GM18511 (cell line): ENCODE results near the gene AFF2.
"Not testable (repeated sequence)": the region's sequence is repeated elsewhere in the genome, so short reads cannot be mapped to it uniquely, and the experiment has no call there.

Source experiments
- ATAC-seq: cut with Tn5 transposase; IDR thresholded peaks from one replicate; pipeline ENCODE4 v1.9.1; 2021; ENCODE audit warnings: mild to moderate bottlenecking, moderate library complexity; ENCODE audit not compliant: unreplicated experiment

Gene AFF2

DNA sequence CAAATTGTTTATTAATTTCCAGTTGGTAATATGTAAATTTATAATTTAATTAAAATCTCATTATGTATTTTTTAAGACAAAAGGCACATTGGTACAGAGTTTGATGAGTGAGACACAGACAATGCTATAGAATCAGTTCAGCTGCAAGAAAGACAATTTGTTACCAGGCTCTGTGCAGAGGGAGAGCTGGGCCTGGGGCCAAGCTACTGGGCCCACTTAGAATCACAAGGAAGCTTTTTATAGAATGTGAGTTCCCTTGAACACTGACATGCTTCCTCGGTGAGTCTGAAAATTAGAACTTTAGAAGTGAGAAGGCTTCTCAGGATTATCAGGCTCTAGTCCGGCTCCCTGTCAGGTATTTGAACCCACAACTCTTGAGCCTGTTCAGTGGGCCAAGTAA is 129.0 kb downstream of the AFF2 start:
- no peak for ATAC-seq

DNA sequence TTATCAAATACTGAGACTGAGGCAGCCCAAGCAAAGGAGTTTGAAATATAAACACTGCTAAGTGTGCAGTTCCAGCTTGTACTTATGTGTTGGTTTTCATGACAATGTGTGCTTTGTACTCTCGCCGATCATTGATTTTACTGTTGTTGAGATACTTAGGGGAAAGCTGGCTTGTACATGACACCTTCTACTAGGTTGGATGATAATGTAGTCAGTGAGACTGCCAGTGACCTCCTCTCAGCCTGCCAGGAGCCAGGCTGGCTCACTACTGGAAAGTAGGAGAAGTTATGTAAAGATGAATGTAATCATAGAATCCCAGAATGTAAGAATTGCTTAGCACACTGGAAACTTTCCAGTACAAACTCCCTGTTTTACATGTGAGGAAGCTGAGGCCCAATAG is 132.0 kb downstream of the AFF2 start:
- no peak for ATAC-seq

DNA sequence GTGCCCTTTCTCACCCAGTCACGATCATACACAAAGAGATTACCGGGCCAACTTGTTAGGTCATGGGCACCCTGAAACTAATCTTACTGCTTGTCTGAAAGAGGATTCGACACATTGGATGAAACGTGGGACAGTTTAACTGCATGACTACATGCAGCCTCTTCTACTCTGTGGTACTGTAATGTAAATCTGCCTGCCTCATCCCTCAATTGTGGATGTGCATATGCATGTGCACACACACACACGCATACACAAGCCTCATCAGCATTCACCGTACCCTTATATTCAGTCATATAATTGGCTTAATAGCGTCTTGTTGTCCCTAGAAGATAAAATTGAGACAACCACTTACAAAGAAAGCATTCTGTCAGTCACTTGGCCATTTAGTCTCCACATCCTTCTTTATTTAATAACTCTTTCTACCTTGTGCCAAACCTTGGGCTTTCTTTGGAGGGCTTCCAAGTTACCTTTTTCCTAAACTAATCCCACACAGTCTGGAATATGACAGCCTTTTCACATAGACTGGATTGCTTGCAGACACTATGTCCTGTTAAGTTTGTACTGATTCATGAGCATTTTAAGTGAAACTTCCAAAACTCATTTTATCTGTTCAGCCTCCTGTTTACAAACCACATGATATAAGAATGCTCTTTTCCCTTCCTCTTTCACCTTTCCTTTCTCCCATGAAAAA is 132.9 kb downstream of the AFF2 start:
- no peak for ATAC-seq

- no peak for ATAC-seq
Measured at GRCh38 chrX:148634591-148634990, 134.2 kb downstream of the AFF2 start.

- no peak for ATAC-seq
Measured at GRCh38 chrX:148643460-148643859, 143.0 kb downstream of the AFF2 start.

DNA sequence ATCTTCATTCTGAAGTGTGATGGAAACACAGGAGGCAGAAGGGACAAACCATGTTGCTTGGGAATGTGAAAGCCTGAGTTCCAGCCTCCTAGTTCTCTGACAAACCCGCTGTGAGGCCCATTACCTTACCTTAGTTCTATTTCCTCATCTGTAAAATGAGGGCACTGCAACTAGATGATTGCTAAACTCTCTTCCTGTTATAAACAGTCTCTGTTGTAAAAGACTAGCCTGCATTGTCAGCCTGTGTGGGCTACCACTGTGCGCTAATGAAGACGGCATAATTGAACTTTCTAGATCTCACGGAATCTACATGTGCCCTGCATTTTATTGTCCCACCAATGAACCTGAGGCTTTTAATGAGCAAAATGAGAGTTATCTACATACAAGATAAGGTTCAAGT is 147.2 kb downstream of the AFF2 start:
- ATAC-seq, result no peak

GRCh38 chrX:148649145-148649795 is 148.9 kb downstream of the AFF2 start:
- no peak for ATAC-seq

DNA sequence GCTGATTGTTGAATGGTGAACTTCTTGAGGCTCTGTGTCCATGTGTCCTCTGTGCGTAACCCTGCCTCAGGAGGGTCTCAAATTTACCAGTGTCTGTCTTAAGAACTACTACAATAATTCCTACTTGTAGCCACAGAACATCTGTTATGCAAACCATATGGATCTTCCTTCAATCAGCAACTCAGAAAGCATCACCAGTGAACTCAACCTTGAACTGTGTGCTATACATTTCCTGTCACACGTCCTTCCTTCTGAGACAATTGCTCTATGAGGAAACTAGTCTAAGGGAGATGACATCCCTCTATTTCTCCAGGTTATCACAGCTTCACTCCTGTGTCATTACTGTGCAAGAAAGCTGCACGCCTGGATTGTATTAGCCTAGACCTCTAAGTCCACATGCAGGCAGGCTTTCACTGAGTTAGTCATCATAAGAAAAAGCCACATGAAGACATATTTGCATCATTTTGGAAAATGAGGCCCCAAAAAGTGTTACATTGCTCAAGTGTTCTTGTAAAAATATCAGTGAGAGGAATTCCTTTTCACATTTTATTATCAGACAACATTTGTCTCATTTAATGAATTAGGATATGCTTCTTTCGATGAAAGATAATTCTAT is 157.8 kb downstream of the AFF2 start:
- no peak for ATAC-seq

GRCh38 chrX:148659481-148659880 is 159.1 kb downstream of the AFF2 start:
- ATAC-seq, result no peak

GRCh38 chrX:148661035-148661434 is 160.6 kb downstream of the AFF2 start:
- no peak for ATAC-seq

- no peak for ATAC-seq
Measured at GRCh38 chrX:148662014-148662413, 161.6 kb downstream of the AFF2 start.

DNA sequence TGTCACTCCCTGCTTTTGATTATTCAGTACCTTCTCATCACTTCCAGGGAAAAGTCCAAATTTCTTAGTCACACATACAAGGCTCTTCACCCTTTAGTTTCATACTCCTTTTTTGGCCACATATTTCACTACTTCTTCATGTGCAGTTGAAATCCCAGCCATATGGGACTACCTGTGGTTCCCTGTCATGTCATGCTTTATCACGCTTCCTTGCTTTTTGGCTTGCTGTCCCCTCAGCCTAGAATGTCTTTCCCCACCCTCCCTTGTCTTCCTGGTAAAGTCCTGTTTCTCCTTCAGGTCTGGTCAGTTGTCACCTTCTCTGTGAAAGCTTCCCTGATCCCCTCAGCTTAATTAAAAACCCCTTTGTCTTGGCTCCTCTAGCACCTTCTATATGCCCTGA is 163.8 kb downstream of the AFF2 start:
- no peak for ATAC-seq

DNA sequence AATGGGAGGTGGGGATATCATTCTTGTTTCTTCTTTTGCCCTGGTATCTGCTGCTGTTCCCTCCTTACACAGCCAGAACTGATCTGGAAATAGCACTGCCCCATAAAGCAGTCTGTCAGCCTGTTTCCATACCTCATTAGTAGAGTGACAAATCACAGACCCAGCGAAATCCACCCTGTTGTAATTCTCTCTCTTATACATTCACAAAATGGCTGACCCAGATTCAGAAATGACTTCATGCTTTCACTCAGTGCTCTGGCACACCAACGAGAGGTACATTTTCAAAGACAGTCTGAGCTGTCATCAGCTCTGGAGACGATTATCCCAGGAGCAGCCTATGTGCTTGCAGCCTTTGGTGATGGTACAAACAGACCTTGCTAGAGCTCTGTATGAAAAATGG is 164.6 kb downstream of the AFF2 start:
- no peak for ATAC-seq

- ATAC-seq, result not testable (repeated sequence)
Measured at GRCh38 chrX:148669175-148669574, 168.8 kb downstream of the AFF2 start.

GRCh38 chrX:148670277-148670676 is 169.9 kb downstream of the AFF2 start:
- ATAC-seq, result peak; percentile 70

DNA sequence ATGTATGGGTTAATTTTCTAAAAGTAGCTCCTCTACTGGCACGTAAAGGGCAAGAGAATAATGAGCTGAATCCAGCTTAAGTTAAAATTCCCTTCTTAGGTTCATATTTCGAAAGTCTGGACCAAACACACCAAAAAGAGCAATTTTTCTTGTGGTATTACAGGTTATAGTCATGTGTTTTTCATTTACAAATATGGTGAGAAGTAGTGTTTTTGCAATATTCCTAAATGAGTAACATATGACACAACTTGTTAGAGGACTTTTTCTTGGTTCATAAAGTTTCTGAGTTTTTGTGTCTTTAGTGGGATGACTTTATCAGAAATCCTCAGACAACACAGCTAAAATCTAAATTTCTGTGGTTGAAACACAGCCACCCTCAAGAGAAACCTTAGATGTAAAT is 172.1 kb downstream of the AFF2 start:
- ATAC-seq, result no peak

DNA sequence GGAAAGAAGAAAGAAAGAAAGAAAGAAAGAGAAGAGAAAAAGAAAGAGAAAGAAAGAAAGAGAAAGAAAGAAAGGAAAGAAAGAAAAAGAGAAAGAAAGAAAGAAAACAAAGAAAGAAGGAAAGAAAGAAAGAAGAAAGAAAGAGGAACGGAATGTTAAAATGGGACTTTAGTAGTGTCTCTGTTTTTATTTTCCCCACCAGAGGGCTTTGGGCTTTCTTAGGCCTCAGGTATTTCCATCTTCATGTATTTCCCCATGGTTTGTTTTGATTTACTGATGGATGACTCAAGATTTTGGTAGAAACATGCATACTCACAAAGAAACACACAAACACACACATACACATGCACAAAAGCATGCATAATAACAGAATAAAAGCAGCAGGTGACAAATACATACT is 181.2 kb downstream of the AFF2 start:
- ATAC-seq, result no peak

DNA sequence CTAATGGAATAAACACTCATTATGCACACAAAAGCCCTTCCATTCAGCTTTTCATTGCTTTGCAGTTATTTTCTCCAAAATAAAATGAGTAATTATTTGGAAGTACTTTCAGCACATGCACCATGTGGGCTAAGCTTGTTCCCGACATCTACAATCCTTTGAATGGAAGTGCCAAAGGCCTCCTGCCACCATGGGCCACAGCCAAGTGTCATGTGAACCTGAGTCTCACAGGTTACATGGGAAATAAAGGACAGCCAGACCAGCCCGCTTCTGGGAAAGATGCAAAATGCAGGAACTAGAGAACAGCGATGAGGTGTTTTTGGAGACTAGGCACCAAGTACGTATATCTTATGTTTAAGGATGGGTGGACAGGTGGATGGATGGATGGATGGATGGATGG is 181.8 kb downstream of the AFF2 start:
- ATAC-seq, result no peak

DNA sequence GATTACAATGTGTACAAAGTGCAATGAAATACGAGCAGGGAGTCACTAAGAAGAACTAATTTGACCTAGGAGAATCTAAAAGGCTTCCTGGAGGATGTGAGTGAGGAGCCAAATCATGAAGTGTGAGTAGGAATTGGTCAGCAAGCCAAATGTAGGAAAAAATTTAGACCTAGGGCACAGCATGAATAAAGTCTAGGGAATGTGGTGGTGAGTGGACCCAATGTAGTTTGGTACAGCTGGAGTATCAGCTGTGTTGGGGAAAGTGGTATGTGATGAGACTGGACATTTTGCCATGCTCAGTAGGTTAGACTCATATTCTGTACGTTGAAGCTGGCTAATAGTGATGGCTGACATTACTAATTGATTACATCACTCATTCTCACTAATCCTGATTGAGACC is 191.0 kb downstream of the AFF2 start:
- ATAC-seq, result no peak

- ATAC-seq, result no peak
Measured at GRCh38 chrX:148695255-148695654, 194.8 kb downstream of the AFF2 start.

DNA sequence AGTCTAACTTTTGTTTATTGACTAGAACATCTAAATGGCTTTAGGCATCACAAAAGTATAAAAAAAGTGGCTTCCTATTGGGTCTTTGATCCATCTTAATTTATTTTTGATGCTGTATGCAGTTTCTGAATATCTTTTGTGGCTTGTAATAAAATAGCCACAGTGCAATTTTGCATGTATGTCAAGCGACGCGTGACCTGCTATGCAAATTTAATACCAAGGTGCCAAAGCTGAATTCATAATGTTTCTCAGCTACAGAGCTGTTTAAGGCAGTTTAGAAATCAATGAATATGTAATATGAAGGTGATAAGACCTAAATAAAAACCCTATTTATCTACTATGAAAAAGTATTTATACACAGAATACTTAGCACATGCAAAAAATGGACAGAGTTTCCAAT is 197.8 kb downstream of the AFF2 start:
- peak; percentile 46 for ATAC-seq

DNA sequence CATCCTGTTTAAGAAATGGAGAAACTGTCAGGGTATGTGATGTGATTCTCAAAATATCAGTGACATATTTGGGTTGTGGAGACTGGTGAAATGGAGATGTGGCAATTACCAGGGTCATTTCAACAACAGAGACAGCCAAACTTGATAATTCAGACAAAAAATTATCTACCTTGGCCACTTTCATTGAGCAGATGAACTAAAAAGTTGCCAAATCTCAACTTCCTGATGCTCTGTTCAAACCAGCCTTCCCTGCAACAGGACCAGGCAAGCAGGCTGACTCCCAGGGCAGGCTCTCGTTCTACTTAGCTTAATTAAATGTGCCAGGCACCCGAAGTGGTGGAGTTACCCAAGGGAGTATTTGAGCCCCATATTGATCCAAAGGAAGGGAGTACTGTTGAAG is 199.6 kb downstream of the AFF2 start:
- no peak for ATAC-seq
